Right lung (tissue), 5 donors: ENCODE measurements around the gene EFHC1. TPM values are rescaled to one million over a fixed set of nuclear protein-coding genes. Genes with fewer than 3 reads are reported as not detected.

Source experiments
- DNase-seq, 2 donors: peaks; one replicate each; pipeline ENCODE4 v3.0.0-alpha.2; 2013
- polyA plus RNA-seq, 5 donors: library from polyadenylated mRNA; unstranded; fragments of 120-200 nt; gene quantifications; one replicate each; pipeline versions ENCODE4 v1.2.1 to v1.2.3, GENCODE V29; 2013; ENCODE audit warnings: inconsistent platforms in 1 of 5, low replicate concordance in 1 of 5; ENCODE audit not compliant: insufficient read length in 5 of 5, insufficient read depth in 1 of 5

The EFHC1 gene
- polyA plus RNA-seq, 5 donors: 43.3 to 70.9 (median 62.1) TPM

DNA sequence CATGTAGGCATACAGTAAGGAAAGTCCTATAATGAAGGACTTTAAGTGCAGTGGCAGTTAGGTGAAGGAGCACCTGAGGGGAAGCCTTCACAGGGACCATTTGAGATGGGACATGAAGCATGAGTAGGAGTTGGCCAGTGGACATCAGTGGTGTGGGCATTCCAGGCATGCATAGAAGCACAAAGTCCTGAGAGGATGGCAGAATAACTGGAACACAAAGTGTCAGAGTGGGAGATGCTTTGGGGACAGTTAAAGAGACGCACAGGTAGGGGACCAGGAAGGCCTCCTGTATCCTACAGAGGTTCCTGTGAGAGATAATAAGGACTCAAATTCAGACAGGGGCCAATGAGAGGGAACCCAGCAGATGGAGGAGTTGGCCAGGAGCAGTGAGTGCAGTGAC, 26.4 kb upstream of the EFHC1 start:
- DNase-seq: no peak

DNA sequence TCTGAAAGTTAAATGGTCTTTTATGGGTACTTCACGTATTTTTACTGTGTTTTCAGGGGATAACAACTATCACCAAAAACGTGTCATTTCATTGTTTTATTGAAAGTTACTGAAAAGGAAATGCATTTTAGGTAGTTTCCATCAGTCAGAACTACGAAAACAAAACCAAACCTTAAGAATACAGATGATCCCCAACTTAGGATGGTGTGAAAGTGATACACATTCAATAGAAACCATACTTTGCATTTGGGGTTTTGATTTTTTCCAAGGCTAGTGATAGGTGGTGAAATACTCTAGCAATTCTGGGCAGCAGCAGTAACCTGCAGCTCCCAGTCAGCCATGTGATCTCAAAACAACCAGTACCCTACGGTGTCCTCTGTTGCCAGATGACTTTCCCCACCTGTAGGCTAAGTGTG, 25.9 kb upstream of the EFHC1 start:
- no peak for DNase-seq

DNA sequence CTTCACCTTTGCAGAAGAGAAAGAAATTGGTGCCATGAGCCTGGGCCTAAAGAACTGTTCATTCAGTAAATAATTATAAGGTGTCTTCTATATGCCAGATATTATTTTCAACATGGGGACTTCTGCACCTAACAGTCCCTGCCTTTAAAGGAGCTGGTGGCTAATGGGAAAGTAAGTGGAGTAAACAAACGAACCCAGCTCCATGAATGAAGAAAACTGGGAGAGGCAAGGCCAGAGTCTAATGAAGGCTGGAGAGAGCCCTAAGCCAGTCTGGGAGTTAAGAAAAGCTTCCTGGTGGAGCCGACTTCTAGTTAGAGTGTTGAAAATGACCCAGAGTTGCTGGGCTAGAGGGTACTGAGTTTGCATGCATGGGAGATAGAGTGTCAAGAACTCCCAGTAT, 24.2 kb upstream of the EFHC1 start:
- DNase-seq: no peak

DNA sequence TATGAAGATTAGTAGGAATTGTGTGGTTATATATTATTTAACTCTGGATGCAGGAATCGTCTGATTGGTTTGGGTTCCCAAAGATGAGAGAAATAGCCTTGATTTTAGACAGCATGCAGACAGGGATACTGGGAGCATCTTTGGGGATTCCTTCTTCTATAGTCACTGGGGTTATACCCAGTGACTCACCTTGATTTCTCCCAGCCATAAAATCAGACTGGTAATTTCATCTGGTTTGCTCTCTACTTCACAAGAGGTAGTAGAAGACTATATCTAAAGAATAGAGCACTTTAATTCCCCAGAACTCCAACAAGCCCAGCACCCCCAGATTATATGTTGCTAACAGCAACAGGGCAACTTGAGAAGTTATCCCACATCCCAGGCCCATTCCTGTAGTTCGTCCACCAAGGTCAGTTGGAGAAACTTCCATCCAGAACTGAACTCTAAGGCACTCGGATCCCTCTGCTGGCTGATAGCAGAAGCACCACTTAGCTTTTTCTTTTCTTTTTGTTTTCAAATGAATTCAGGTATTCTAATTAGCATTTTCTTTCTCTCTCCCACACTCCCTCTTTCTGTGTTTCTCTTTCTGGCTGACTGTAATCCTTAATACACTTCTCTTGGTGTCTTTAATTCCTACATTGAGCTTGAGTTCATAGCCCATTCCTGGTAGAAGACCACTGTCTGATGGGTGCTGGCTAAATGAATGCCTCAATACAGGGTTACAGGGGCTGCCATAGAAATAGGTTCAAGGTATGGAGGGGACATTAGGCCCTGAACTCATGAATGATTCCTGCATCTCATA, 20.4 kb upstream of the EFHC1 start:
- peak in 1 of 2 donors; percentile 31 for DNase-seq

DNA sequence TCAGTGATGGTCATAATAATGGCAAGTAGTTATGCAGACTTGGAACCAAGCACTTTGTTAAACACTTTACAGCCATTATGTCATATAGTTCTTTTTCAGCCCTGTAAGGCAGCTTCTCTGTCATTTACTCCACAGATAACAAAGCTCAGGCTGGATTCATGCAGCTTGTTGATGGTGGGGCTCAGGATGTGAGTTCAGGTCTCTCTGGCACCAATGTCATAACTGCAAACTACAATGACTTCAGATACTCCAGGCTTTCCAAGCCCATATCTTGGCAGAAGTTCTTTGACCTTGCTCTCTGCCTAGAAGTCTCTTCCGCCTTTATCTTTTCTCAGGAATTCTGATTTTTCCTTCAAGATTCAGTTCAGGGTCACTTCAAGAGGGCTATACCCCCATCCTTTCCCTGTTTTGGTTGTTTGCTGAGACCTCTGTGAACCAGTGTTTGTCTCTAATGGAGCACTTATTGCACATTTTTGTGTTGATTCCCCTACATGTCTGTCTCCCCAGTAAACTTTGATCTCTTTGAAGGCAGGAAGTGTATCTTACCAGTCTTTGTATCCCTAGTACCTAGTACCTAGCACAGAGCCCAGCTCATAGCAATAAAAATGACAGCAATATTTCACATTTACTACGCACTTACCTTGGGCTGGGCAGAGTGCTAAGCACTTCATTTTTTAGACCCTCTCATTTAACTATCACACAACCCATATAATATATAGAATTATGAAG, 19.7 kb upstream of the EFHC1 start:
- DNase-seq: no peak

DNA sequence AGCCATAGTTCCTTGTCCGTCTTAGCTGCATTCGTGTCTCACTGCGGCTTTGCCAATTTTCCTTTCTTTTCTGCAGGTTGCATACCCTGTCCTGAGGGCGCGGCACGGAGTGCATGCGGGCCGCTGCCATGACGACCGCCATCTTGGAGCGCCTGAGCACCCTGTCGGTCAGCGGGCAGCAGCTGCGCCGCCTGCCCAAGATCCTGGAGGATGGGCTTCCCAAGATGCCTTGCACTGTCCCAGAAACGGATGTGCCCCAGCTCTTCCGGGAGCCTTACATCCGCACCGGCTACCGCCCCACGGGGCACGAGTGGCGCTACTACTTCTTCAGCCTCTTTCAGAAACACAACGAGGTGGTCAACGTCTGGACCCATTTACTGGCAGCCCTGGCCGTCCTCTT, 17.1 kb upstream of the EFHC1 start:
- DNase-seq: no peak

DNA sequence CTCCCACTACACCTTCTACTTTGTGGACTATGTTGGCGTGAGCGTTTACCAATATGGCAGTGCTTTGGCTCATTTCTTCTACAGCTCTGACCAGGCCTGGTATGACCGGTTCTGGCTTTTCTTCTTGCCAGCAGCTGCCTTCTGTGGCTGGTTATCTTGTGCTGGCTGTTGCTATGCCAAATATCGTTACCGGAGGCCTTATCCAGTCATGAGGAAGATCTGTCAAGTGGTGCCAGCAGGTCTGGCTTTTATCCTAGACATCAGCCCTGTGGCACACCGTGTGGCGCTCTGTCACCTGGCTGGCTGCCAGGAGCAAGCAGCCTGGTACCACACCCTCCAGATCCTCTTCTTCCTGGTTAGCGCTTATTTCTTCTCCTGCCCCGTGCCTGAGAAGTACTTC, 16.5 kb upstream of the EFHC1 start:
- no peak for DNase-seq

DNA sequence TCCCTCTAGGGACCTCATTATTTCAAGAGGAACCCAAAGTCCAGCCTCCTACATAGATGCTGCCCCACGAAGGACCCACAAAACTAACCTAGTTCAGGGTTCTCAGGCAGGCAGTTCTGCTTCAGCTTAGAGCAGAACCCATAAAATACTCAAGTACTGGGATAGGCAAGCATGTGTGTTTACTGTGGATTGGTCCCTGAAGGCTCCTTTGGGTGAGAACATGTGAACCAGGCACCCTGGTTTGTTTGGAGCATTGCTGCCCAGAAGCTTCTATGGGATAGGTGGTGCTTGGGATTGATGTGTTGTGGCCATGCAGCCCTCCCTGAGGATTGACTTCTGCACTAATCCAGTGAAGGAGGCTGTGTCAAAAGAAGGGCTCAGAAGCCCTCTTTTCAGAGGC, 14.9 kb upstream of the EFHC1 start:
- DNase-seq: no peak

DNA sequence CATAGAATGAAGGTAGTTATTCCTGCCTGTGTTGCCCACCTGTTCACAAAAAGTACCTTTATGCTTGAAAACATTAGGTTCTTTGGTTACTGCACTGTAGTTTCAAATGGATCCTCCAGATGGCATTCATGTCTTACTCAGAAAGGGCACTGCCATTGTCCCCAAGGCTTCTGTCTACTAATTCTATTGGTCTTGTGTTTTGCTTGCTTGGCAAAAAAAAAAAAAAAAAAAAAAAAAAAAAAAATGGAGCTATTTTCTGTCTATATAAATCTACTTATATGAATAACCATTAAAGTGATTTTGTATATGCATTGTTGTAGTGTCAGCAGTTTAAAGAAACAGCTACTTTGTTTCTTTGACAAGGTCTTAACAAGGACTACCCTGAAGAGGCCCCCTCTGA, 12.7 kb upstream of the EFHC1 start:
- peak in 1 of 2 donors; percentile 14 for DNase-seq

DNA sequence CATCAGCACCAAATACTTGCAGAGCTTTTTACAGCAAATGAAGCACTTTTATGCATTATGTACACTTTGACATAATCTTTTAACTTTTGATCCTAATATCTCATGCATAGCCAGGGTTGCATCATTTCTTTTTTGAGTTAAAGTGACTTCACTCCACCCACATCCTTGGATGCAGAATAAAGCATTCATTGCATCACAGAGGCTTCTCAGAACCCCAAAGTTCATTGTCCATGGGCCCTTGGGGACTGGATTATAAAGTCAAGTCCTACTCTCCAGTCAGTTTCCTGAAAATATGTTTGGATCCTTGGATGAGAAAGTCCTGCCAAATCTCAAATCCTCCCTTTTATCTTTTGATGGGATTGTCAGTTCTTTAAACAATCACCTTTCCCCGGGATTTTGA, 10.6 kb upstream of the EFHC1 start:
- no peak for DNase-seq

DNA sequence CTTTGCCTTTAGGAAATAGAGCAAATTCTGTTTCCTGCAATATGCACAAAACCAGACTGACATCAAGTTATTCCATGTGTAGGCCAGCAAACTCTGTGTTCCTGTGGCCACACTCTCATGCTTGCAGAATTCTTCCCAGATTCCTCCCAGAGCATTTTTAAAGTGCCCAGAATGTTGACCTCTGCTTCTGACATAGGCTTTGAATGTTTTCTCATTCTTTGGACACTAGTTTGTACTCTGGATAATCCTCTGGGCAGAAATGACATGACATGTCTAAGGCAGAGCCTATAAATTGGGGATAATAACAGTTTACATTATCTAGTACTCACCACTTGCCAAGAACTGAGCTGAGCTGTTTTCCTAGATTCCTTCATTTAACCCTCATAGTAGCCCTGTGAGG, 9.2 kb upstream of the EFHC1 start:
- DNase-seq: no peak

DNA sequence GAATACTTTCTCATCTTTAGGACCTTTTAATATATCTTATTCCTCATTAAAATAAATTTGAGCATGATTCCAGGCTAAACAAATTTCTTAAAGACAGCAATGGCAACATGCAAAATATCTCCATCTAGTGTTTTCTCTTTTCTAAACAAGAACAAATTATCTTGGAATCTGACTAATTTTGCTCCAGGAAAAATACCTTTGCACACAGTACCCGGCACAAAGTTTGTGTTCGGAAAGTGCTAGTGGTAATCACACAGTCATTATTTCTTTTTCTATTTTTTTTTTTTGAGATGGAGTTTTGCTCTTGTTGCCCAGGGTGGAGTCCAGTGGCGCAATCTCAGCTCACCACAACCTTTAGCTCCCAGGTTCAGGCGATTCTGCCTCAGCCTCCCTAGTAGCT, 8.2 kb upstream of the EFHC1 start:
- no peak for DNase-seq

DNA sequence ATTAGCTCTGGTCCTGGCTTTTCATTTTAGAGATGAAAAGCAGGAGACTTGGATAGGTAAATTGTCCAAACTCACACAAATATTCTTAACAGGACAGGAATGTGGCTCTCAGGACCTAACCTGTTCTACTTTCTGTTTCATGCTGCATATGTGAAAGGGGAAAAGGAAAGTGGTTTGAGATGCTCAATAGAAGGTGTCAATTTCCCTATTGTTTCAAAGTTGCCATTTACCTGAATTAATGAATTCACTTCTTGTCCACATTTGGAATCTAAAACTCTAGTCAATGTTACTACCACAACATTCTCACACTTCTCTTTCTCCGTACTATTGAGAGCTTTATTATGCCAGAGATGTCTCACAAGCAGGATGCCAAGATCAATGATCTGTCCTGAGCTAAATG, 4.8 kb upstream of the EFHC1 start:
- DNase-seq: no peak

DNA sequence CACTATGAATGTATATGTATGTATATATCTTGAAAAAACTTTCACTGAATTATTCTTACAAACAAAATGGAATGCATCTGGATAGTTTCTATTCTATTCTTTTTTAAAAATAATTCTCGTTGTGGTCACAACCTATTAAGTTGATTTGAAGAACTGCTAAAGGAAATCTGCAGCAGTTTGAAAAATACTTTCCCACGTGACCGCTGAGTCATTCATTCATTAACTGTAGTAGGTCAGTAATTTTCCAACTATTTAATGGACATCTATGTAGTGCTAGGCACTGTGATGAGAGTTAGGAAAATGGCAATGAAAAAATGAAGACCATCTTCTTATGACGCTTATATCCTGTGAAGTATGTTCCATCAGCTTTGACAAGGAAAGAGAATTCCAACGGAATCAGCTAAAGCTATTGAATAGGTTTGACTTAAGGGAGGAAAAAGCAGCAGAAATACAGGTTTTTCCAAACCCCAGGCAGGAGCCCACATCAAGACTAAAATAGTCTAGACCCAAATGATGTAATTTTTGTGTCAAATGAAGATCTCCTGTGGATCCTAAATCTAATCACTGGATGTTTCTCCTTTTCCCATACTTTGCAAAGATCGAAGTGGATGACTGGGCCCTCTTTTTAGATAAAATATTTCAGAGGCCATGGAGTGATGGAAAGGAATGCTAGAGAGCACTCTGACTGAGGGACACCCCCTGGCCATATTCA, 4.1 kb upstream of the EFHC1 start:
- DNase-seq: no peak

DNA sequence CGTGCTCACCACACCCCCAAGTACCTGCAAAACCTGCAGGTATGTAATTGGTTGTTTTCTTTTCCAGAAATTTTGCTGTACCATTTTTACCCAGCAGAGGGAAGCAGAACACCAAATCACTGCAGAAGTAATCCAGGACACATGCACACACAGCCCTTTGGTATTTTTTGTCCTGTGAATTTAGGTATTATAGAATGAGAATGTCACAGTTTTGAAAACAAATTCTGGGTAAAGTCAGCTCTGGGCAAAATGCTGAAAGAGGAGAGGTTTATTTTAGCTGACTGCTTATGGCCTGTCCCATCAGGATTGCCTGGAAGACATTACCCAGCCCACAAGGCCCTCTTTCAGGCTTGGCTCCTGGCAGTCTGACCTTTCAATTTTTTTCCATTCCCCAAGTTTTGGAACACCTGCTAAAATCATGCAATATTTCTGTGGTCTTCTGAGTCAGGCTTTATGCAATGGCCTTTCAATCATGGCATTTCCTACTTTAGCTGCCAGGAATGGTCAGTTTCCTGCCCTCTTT, 3.5 kb upstream of the EFHC1 start:
- DNase-seq: peak in 1 of 2 donors; percentile 55

DNA sequence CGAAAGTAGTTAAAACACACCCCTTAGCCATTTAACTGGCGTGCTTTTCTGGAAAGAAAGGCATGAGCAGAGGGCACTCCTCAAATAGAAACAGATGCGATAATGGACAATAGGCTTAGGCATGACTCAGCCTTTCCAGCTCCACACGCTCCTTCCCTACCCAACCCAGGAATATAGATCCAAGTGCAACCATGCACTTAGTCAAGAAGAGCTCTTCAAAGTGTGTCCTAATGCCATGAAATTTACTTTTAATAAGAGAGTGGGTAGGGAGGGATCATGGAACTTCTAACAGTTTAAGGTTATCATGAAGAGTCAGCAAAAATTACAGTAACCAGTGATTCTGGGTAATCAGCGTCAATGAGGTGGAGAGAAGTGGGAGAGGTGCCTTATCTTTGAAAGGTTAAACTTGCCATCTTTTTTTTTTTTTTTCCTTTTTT, 2.4 kb upstream of the EFHC1 start:
- no peak for DNase-seq

DNA sequence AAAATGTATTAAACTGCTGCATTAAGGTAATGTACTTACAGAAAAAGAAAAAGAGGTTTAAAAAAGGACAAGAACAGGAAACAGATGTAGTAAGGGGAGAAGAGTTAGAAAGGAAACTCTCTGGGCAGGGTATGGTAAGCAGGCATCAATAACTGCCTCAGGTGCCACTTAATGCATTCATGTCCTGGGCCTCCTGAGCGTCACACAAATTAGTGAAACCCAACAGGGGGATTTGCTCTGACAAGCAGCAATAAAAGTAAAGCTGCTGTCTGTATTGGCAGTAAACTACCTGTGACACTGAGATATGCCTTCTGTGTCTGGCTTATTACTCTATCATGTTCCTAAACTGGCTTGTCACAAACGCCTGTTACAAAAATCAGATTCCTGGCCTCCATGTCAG, 1.5 kb upstream of the EFHC1 start:
- DNase-seq: no peak

DNA sequence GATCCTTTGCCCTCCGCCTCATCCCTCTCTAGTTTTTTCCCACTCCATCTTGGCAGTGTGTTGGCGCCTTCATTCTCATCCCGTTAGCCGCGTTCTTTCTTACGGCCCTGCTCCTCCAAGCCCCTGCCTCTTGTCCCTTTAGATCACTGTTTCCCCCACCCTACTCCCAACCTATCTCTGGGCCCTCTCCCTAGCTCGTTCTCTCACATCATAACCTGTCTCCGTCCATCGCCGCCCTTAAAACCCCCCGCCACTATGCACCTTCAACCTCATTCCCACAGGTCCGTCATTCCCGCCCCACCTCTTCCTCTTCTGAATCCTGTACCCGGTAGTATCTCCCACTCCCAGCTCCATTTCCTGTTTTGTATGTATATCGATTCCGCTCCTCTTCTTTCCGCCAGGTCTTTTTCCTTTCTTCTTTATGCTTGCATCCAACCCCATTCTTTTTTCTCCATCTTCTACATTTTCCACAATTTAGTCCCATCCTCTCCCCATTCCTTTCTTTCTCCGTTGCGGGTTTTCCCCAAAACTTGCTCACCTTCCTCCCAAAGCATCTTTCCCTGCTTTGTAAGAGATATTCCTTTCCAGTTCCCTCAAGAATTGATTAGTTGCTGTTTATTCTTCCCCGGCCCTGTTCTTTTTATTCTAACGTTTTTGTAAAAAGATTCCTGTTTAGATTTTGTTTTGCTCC, 671 bp downstream of the EFHC1 start:
- DNase-seq: peak; percentile 33 to 44

DNA sequence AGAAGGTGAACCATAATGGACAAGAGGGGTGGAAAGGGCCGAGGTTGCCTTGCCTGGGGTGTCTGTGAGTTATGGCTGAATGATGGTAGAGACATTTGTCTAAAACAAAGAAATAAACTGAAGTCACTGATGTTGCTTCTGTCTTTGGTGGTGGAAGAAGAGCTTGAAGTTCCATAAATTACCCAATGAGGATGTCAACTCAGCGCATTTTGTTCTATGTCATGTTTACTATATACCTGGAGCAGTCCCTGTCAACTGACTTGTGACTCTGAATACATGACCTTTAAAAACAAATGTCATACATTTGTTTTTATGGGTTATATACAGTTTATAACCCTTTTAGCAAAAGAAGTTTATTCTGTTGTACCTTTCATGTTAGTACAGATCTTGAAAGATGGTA, 2.0 kb downstream of the EFHC1 start:
- no peak for DNase-seq

DNA sequence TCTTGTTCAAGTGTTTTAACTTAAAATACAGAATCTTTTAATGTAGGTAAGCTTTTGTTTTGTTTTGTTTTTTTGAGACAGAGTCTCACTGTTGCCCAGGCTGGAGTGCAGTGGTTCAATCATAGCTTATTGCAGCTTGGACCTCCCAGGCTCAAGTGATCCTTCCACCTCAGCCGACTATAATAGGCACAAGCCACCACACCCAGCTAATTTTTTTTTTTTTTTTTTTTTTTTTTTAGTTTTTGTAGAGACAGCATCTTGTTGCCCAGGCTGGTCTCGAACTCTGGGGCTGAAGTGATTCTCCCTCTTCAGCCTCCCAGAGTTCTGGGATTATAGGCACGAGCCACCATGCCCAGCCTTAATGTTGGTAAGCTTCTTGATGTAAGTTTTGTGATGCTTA, 3.3 kb downstream of the EFHC1 start:
- no peak for DNase-seq

DNA sequence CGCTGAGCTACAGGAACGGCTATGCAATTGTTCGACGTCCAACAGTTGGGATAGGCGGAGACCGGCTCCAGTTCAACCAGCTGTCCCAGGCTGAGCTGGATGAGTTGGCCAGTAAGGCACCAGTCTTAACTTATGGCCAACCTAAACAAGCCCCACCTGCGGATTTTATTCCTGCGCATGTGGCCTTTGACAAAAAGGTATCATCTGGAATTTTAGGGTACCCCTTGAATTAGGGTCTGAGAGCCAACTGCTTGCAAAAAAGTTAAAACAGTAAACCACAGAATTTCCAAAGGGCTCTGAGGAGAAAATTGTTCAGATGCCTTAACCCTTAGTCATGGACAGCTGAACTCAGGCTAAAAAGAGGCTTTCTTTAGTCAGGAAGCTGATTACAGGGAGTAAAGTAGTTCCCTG, 3.8 kb downstream of the EFHC1 start:
- no peak for DNase-seq

DNA sequence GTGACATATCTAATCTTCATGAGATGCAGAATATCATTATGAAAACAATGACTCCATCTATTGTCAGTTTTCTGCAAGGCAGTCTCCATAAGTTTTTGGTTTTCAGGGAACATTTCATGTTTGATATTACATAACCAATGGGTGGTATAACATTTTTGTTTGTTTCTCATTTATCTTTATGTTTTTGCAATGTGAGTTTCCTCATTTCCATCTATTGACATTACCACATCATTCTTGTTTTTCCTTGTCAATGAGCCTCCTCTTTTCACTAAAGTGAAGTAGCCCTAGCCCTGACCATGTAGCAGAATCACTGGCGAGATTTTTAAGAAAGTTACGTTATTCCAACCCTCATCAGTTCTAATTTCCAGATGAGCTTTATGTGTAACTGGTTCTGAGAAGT, 4.4 kb downstream of the EFHC1 start:
- DNase-seq: no peak
